Measurements from ENCODE around the gene DHX38.

The DHX38 gene

DNA sequence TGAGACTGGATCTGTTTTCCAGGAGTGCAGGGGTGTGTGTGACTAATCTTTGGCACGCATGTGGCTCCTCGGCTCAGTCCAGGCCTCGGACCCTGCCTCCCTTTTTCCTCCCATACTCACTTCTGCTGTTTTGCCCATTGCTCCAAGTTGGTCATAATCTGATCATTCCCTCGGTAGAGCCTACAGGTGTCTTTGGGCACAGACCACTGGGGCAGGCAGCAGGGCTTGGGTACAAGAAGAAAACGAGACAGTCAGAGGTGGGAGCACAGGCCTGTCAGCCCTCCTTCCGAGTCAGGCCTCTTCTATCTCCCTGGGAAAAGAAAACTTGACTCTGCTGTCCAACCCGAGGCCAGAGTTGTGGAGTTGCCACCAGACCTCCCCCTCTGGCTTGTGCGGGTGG, 29.8 kb downstream of the DHX38 start:
- no peak for DNase-seq

GRCh38 chr16:72124148-72124547, 30.5 kb downstream of the DHX38 start:
- DNase-seq = no peak

DNA sequence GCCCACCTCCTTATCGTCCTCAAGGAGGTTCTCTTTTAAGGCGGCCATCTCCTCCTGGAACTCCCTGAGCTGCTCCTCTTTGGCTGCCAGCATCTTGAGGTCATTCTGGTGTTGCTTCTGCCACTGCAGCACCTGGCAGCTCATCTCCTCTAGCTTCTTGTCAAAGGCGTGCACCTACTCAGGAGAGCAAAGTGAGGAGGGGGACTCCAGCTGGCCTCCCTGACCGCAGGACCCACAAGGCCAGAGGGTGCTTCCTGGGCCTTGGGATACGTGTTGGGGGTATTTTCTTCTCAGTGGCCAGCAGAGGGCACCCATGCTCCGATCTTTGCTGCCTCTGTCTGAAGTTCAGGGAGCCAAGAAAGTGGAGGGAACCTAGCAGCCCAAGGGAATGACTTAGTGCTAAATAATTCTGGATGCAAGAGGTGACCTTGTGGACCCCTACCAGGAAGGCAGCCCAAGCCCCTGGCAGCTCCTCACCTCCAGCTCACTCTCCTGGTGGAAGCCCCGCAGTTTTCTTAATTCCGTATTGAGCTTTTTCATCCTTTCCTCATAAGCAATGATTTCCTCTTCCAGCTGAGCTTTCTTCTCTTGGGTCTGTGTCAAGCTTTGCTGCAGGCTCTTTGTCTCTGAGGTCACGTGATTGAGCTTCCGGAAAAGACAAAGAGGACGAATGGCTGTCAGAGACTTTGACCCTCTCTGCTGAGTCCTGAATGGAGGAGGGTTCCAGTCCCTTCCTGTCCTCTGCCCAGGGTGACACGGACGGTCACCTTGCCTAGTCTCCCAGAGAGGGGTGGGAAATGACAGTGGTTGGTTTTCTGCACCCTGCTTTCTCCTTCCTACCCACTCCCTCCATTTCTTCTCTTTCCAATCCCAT, 31.4 kb downstream of the DHX38 start:
- DNase-seq = no peak

GRCh38 chr16:72125635-72126428, 32.2 kb downstream of the DHX38 start:
- DNase-seq = no peak

DNA sequence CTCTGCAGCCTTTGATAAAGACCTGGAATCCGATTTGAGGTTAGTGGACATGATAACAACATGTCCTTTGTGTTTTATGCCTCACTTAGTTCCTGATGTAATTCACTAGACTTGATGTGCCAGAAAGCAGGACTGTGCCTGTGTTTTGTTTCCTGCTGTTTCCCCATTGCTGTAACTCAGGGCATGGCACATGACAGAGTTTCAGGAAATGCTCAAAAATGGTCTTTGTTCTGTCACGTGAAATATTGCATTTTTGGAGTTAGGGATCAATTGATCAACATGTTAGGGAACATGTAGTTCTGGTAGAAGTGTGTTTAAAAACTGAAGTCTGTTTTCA, 32.8 kb downstream of the DHX38 start:
- DNase-seq = no peak

GRCh38 chr16:72128701-72129100, 35.1 kb downstream of the DHX38 start:
- DNase-seq = no peak

DNA sequence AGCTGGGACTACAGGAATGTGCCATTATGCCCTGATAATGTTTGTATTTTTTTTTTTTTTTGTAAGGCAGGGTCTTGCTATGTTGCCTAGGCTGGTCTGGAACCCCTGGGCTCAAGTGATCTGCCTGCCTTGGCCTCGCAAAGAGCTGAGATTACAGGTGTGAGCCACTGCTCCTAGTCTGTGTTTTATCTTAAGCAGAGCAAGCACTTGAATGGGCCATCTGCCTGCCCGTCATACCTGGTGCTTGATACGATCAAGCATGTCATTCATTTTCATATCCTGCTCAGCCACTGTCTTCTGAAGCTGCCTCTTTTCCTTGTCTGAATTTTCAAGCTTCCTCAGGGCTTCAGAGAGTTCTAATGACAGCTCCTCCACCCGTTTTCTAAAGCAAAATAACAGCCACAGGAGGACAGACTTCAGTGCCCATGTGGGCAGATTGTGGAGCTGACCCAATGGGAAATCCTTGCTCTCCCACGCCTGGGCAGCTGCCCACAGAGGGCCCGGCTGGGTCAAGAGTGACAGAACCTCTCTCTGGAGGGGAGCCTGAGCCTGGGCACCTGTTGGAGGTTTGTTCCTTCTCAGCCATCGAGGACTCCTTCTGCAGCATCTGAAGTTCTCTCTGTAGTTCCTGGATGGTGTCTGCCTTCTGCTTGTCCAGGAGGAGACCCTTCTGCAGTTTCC, 36.5 kb downstream of the DHX38 start:
- no peak for DNase-seq

DNA sequence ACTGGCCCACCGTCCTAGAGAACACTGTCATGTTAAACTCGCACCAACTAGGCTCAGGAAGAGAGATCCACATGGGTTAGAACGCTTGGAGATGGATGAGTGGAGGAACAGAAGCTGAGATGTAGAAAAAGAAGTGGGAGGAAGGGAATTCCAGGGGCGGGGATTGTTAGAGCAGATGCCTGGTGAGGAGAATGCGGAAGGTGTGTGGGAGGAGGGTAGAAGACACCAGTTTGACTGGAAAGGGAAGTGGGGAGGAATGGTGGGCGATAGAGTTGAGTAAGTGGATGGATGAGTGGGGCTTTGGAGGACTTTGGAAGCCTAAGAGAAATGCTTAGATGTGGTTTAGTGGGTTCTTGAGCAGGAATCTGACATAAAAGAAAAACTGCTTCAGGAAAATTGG, 37.4 kb downstream of the DHX38 start:
- no peak for DNase-seq

GRCh38 chr16:72132726-72133125, 39.1 kb downstream of the DHX38 start:
- DNase-seq = no peak

DNA sequence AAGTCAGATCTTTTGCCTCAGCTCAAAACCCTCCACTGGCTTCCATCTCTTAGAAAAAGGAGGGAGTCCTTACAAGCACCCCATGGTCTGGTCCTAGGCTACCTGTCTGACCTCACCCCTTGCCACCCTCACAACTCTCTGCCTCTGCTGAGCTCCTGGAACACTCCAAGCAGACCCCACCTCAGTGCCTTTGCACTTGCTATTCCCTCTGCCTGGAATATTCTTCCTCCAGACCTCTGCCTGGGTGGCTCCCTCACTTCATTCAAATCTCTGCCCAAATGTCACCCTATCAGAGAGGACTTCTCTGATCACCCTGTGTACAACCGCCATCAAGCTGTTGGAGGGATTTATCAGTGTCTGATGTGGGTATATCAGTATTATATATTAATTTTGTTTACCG, 40.9 kb downstream of the DHX38 start:
- DNase-seq = no peak

DNA sequence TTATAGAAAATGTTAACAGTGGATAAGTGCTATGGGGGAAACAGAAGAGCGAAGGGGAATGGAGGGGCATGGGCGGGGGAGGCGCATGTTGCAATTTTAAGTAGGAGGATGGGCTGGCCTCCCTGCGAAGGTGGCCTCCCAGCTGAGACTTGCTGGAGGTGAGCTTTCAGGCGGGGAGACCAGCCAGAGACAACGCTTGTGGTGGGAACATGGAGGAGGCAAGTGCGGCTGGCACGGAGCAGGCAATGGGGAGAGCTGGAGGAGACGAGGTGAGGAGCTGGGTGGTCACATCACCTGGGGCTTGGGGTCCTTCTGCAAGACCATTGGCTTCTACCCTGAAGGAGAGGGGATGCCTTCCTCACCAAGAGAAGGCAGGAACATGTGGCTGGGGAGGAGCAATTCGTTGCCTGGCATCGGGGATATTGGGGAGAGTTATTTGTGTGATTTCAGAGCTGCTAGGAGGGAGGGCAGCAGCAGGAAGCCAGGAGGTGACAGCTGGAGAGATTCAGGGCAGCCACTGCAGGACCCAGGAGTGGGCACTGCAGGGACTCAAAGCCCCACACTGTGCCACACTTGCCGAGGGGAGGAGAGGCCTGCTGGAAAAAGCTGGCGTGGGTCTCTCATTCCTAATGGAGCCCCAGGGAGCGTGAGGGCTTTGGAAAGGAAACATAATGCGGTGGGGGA, 43.9 kb downstream of the DHX38 start:
- no peak for DNase-seq

- no peak for DNase-seq
Observed at GRCh38 chr16:72138064-72138572, 44.5 kb downstream of the DHX38 start.

- no peak for DNase-seq
Observed at GRCh38 chr16:72139908-72140307, 46.3 kb downstream of the DHX38 start.

- DNase-seq = no peak
Observed at GRCh38 chr16:72142476-72142875, 48.8 kb downstream of the DHX38 start.

DNA sequence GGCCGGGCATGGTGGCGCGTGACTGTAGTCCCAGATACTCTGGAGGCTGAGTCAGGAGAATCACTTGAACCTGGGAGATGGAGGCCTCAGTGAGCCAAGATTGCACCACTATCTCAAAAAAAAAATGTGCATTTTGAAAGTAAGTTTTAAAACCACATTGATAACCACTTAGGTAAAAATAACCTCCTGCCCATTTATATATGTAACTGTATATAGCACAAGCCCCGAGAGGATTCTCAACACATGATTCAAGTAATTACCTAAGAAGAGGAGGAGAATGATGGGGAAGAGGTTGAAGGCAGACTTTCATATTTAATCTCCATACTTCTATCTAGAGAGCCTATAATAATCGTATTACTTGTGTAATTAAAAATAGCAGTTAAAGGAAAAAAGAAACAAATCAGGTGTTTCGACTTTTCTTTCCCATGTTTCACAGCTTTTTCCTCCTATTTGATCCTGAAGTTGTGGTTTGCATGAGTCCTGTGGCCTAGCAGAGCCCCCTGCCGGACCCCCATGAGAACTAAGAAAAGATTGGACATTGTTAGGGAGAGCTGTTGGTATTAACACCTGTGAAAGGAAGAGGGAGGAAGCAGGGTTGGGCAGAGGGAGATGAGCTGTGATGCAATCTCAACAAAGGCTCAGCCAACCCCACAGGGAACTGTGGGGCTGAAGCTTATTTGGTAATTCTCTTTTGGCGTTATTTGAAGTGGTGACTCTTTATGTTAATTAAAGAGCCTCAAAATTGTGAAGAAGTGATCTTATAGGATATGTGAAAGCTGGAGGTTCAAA, 56.2 kb downstream of the DHX38 start:
- DNase-seq = no peak

GRCh38 chr16:72159386-72159785, 65.7 kb downstream of the DHX38 start:
- no peak for DNase-seq

GRCh38 chr16:72159801-72160200, 66.2 kb downstream of the DHX38 start:
- no peak for DNase-seq

DNA sequence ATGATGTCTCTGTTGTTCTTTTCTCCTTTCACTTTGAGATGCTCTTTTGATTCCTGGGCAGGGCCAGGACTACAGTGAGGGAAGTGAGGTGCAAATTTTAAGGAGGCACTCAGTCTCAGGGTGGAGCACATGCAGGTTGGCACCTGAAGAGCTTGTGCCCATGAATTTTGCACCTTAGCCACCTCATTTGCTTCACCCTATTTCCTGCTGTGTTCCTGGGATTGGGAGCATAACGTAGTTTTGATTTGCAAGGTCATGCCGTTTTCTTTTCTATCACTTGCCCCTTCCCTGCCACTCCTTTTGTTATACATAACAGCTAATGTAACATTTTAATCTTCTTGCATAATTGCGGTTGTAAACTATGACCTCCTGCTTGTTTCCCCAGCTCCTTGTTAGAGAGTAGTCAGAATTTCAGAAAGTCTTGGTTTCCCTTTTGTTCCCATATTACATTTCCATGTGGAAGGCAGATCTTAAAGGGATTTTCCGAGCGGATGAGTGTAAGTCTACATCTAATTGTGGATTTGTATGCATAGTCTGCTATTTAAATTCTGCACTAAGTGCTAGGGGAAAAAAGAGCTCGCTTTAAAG, 68.6 kb downstream of the DHX38 start:
- no peak for DNase-seq
